HG02759 (cell line): ENCODE measurements around the gene APCDD1L.
"Not testable (repeated sequence)": the region's sequence is repeated elsewhere in the genome, so short reads cannot be mapped to it uniquely, and the experiment has no call there.

Source experiments
- ATAC-seq: cut with Tn5 transposase; IDR thresholded peaks from one replicate; pipeline ENCODE4 v1.9.1; 2021; ENCODE audit warnings: mild to moderate bottlenecking, moderate library complexity; ENCODE audit not compliant: unreplicated experiment

APCDD1L gene

DNA sequence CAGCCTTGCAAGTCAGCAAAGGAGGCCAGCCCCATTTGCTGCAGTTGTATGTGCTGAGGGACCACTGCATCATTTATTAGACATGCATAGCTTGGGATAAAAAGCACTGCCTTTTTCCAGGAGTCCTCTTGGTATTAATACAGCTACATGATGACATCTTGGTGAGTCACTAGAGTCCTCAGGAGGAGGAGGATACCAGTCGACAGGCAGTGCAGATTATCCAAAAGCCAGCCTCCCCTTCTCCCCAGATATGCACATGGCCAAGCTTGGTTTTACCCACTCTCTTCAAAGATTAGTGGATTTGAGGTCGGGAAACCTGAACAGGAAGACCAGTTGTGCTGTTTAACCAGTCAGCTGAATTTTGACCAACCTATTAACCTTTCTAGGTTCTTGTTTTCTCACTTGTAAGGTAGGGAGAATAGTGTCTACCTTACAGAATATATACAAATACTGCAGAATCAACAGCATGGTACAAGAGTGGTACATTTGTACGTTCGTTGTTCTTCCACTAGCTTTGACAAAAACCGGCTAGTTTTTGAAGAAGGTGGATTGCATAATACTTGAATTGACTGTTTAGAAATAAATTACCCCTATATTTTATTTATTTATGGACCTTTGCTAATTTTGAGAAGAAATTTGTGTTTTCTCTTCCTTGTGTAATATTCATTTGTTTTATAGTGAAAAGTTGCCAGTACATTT is 94.3 kb downstream of the APCDD1L start:
- no peak for ATAC-seq

DNA sequence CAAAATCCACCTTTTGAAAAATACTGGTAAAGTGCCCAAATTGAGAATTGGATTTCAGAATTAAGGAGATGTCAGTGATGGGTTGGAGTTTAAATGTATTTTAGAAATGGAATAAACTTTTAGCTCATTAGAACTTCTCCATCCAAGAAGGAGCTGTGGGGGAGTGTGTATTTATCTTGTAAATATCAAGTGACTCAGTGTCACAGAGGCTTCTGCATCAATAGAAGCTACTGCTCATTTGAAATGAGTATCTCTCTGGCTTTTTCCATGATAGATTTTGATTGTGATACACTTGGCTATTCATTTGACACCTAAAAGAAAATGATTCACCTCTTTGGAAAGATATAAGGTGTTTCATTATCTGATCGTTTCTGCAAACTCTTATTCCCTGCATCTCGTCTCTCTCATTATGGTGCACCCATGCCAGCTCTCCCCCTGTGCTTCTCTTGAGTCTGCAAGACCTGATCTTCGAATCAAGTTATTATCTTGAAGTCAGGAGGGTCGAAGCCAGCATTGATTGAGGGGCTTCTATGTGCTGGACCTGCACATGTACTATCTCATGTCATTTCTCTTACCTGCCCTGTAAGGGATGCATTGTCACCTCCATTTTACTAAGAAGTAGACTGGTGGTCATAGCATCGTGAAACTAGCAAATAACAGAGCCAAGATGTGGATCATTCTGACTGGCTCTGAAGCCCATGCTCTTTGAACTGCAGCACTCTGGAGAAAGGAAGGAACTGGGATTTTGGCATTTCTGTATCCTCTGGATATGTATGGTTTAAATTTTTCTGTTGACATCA is 96.0 kb downstream of the APCDD1L start:
- ATAC-seq: no peak

DNA sequence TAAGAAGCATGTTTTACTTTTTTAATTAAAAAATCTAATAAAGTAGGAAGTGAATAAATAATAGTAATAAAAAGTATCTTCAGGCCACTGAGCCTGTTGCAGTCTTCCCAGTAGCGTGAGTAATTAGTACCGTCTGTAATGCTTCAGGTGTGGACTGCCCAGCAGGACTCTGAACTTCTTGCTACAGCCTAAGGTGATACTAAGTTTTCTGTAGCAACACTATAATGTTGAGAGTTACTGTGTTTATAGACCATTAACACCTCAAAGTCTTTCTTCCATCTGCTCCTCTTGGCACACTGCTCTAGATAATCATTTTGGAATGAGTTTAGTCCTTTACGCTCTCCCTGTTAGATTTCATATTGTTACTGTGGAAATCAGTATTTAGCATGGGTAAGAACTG is 97.8 kb downstream of the APCDD1L start:
- no peak for ATAC-seq

DNA sequence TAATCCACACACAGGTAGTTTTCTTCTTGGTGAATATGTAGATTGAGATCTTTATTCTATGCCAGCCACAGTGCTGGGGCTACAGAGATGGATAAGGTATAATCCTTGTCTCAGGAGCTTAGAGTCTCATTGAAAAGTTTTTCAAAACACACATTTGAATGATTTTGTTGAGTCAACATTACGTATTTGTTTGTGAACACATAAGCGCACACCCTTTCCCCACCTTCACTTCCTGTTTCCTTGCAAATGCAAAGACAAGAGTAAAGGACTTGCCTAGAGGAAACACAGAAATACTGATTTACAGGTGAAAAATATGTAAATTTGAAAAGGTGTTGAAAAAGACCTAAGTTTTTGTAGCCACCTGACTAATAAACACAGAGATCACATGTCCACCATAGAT is 98.4 kb downstream of the APCDD1L start:
- no peak for ATAC-seq

DNA sequence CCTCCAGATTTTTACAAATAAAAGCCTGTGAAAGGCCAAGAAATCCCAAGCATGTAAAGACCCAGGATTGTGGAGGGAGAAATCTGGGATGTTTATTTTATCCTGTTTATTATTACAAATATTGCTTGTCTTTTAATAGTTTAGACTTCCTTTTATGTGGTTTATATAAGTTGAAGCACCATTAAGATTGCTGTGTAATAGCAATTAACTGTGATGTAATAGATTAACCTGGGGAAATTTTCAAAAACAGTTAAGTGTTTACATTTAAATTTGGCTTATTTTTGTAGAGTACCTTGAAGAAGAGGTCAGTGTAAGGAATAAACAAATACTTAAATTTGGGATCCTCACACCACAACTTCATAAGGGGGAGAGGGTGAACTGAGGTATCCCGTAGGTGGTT is 99.1 kb downstream of the APCDD1L start:
- ATAC-seq: no peak

DNA sequence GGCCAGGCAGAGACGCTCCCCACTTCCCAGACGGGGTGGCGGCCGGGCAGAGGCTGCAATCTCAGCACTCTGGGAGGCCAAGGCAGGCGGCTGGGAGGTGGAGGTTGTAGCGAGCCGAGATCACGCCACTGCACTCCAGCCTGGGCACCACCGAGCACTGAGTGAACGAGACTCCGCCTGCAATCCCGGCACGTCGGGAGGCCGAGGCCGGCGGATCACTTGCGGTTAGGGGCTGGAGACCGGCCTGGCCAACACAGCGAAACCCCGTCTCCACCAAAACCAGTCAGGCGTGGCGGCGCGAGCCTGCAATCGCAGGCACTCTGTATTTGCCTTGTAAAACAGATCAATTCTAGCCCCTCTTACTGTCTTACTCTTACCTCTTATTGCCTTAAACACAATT is 100.4 kb downstream of the APCDD1L start:
- ATAC-seq: not testable (repeated sequence)

DNA sequence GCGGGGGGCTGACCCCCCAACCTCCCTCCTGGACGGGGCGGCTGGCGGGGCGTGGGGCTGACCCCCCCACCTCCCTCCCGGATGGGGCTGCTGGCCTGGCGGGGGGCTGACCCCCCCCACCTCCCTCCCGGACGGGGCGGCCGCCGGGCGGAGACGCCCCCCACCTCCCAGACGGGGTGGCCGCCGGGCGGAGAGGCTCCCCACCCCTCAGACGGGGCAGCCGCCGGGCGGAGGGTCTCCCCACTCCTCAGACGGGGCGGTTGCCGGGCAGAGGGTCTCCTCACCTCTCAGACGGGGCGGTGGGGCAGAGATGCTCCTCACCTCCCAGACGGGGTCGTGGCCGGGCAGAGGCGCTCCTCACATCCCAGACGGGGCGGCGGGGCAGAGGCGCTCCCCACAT is 101.0 kb downstream of the APCDD1L start:
- ATAC-seq: not testable (repeated sequence)
